Sigmoid colon (tissue), 4 donors: ENCODE measurements around the gene RIPOR3.

Experiments used
- EP300 ChIP-seq, 4 donors: sonication (generic); formaldehyde crosslinking; IDR thresholded peaks; one replicate each; pipeline ENCODE4 v1.6.1; 2017; ENCODE audit warnings: antibody characterized with exemption in 4 of 4
- POLR2A ChIP-seq, 2 donors: fragments of 450-650 bp; IDR thresholded peaks; one replicate each; pipeline ENCODE4 v1.6.1; 2016; ENCODE audit warnings: antibody characterized with exemption in 2 of 2, mild to moderate bottlenecking in 2 of 2, moderate library complexity in 2 of 2
- TF ChIP-seq, protein P1 (sequence below), 4 experiments: fragments of 450-650 bp in 3 of 4; fragments of 200-600 bp in 1 of 4; IDR thresholded peaks; one replicate each; pipeline ENCODE4 v1.5.1; 2016 to 2019; ENCODE audit warnings: antibody characterized with exemption in 4 of 4, mild to moderate bottlenecking in 3 of 4, moderate library complexity in 2 of 4

DNA sequence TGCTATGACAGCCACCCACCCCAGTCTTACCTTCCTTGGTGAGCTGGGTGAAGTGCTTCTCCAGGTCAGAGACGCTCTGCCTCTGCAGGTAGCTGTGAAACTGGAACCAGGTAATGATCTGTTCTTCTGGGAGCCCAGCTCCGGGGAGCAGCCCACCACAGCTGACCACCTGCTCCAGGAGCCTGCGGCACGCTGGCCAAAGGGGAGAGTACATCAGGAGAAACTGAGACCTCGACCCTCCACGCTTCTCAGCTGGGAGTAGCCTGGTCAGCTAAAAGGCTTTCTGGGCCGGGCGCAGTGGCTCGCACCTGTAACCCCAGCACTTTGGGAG lies 98.4 kb downstream of the RIPOR3 start:
- TF ChIP-seq, protein P1, sequence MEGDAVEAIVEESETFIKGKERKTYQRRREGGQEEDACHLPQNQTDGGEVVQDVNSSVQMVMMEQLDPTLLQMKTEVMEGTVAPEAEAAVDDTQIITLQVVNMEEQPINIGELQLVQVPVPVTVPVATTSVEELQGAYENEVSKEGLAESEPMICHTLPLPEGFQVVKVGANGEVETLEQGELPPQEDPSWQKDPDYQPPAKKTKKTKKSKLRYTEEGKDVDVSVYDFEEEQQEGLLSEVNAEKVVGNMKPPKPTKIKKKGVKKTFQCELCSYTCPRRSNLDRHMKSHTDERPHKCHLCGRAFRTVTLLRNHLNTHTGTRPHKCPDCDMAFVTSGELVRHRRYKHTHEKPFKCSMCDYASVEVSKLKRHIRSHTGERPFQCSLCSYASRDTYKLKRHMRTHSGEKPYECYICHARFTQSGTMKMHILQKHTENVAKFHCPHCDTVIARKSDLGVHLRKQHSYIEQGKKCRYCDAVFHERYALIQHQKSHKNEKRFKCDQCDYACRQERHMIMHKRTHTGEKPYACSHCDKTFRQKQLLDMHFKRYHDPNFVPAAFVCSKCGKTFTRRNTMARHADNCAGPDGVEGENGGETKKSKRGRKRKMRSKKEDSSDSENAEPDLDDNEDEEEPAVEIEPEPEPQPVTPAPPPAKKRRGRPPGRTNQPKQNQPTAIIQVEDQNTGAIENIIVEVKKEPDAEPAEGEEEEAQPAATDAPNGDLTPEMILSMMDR (IDR thresholded peaks at IDR 0.05): no peak
- no peak for TF ChIP-seq POLR2A (IDR thresholded peaks at IDR 0.05)
- TF ChIP-seq EP300 (IDR thresholded peaks at IDR 0.05): no peak
